NCI-H1048 (cell line): ENCODE results near the gene CEP97.
"Not testable (repeated sequence)": the region's sequence is repeated elsewhere in the genome, so short reads cannot be mapped to it uniquely, and the experiment has no call there.

Experiments used
- DNase-seq: peaks from one replicate; lab custom pipeline; 2025; lab: John Stamatoyannopoulos, UW

CEP97 gene, protein sequence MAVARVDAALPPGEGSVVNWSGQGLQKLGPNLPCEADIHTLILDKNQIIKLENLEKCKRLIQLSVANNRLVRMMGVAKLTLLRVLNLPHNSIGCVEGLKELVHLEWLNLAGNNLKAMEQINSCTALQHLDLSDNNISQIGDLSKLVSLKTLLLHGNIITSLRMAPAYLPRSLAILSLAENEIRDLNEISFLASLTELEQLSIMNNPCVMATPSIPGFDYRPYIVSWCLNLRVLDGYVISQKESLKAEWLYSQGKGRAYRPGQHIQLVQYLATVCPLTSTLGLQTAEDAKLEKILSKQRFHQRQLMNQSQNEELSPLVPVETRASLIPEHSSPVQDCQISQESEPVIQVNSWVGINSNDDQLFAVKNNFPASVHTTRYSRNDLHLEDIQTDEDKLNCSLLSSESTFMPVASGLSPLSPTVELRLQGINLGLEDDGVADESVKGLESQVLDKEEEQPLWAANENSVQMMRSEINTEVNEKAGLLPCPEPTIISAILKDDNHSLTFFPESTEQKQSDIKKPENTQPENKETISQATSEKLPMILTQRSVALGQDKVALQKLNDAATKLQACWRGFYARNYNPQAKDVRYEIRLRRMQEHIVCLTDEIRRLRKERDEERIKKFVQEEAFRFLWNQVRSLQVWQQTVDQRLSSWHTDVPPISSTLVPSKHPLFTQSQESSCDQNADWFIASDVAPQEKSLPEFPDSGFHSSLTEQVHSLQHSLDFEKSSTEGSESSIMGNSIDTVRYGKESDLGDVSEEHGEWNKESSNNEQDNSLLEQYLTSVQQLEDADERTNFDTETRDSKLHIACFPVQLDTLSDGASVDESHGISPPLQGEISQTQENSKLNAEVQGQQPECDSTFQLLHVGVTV

DNA sequence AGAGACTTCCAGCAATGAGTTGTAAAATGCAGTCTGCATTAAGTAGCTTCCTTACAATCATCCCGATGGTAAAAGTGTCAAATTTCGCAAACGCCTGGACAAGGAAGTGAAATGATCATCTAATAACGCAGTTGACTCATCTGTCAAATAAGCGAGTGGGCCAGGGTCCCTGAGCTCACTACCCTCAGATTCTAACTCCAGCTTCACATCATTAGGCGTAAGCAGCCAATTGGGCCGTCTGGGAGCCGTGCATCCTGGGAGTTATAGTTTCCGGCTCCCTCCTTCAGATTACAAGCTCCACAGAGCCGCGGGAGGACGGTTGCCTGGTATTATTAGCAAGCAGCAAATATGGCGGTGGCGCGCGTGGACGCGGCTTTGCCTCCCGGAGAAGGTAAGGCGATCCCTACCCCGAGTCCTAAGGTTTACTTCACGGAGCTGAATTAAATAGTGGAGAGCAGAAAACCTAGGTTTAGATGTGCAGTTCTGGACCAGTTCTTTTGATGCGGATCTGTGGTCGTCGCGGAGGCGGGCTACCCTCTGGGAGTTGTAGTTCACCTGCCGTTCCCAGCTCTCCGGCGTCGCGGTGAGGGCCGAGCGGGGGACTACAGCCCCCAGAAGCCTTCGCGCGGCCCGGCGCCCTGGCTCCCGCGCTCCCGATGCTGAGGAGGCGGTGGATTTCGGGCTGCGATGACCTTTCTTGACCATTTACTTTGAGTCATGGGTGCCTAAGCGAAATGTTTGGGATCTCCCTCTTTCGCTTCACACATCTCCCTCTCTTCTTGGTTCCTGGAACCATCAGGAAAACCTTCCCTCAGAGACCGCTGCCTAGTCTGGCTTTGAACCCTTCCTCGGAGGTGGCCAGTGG lies at the start of gene CEP97:
Gene CEP97 (plus strand): TSS at position 286 of the 865 bp plus-strand sequence. CDS start 63 bp downstream, at position 349.
- peak; percentile 78 for DNase-seq

DNA sequence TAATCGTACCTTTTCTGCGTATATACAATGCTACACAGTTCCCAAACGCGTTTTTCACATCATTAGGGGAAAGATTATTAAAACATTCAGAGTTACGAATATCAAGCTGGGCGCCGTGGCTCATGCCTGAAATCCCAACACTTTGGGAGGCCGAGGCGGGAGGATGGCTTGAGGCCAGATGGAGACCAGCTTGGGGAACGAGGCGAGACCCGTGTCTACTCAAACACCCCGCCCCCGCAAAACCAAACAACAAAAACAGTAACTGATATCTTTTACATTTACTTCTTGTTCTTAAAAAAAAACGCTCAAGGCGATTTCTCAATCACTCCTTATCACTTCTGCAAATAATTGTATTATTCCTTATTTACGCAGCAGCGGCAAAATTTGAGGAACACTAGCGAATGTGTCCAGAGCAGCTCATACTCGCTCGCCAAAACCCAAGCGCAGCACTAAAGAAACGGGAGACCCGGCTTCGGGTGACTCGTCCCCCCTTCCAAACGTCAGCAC lies 48.7 kb upstream of the CEP97 start:
- DNase-seq = no peak

DNA sequence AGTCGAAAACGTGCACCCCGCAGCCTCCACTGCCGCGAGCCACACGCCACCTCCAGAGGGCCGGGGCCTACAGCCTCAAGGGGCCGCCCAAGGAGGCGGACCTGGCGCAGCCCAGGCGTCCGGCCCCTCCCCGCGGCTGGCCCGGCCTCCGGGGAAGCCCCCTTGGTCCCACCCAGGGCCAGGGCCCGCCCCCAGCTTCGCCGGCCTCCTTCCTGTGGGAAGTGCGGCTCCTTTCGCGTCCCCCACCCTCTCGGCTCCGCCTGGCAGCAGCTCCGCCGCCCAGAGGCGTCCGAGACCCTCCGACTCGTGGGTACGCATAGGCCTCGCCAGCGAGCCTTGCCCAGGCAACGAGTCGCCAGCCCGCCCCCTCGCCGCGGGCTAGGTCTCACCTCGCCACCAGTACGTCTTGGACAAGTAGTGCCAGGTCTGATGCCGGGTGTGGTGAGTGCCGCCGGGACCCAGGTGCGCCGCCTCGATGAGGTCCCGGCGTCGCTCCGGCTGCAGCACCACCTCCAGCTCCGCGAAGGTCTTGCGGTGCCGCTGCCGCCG lies 48.1 kb upstream of the CEP97 start:
- DNase-seq = no peak

DNA sequence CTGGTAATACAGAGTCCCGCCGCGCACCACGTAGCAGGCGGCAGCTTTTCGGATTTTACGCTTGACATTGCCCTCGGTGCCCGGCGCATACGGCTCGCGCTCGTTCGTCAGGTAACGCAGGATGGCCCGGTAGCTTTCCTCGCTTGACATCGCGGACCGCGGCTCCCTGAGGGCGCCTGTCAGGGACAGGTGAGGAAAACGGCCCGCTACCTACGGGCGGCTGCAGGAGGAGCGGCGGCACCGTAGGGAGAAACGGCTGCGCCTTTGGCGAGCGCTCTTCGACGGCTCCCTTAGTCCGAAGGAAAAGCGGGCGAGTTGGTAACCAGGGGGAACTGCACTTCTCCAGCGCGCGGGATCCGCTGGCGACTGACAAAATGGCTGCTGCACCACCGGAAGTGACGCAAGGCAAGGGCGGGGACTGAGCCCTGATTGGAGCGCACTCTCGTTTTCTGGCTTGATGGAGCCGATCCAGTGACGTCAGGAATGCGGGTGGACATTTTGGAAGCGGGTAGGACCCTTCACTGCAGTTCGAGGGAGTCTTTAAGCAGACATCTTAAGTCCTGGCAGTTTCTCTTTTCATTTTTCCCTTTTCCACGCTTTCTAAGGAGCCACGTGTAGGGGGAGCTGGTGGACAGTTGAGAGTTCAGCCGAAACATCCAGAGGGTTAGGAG lies 47.5 kb upstream of the CEP97 start, which contains the start of gene ZBTB11:
Gene ZBTB11 (minus strand): TSS at position 368 of the 671 bp plus-strand sequence. CDS start 218 bp downstream, at position 150.
- DNase-seq = no peak

DNA sequence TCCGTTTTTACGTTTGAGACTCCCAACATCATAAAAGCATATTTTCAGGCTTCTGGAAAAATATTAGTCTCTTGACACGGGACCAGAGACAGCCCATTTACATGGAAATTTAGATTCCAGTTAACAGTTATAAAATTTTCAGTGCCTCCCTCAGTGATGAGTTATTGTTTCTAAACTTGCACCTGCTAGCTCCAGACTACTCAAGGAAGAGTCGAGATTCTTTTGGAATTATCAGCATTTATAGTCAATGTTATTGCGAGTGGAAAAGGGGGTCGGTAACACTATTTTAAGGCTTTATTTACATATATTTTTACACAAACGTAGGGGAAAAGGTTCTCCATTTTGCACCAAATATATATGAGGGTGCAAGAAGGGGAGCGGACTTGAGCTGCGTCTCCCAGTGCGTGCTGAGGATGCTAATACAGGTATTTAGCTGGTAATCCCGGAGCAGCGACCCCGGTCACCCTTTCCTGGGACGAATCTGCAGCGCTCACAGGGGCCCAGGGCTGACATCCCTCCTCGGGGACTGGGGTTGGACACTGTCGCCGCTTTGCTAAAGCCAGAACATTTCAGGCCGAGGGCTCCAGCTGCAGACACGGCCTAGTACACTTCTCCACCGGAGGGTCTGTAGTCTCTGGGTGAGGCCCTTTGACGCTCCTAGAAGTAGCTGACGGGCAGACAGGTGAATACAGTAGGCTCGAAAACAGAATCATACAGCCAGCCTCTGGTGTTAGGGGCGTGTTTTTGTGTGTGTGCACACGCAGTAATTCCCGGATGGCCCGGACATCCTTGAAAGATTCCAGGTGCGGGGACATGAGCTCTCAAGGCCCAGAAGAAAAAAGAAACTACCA lies 46.8 kb upstream of the CEP97 start:
- no peak for DNase-seq

DNA sequence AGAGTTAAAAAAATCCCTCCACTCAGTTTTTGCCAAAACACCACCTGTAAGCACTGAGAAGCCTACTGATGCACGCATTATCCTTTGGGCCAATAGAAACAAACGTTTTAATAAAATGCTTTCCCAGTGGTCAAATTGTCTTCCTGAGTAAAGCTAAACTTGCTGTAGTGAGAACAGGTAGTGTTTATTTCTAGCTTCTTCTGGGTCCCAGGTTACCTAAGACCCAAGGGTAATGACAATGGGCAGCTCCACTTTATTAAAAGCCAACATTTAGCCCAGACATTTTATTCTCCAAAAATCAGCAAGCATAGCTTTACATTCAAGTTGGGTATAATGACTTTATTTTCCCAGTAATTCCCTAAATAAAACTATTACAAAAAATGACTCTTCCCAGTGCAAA lies 45.6 kb upstream of the CEP97 start:
- DNase-seq = not testable (repeated sequence)

DNA sequence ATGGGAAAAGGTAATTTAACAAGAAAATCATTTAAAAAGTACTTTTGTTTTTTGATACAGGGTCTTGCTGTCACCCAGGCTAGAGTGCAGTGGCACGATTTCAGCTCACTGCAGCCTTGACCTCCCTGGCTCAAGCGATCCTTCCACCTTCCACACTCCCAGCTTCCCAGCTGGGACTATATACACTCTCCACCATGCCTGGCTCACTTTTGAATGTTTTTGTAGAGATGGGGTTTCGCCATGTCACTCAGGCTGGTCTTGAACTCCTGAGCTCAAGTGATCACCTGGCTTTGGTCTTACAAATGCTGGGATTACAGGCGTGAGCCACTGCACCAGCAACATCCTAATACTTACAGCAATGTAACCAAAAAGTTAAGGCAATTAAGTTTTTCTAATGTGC lies 43.9 kb upstream of the CEP97 start:
- no peak for DNase-seq

DNA sequence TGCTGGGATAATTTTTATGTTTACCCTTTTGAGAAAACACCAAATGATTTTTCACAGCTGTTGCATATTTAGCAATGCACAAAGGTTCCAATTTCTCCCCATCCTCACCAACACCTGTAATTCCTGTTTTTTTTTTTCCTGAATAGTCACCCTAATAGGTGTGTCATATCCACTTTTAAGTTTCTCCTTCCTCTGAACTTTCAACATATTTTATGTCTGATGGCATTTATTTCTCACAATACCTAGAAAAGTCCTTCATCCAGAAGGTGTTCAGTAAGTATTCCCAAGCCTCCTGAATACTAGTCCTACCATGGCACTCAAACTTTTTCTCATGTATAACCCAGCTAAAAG lies 39.4 kb upstream of the CEP97 start:
- no peak for DNase-seq

DNA sequence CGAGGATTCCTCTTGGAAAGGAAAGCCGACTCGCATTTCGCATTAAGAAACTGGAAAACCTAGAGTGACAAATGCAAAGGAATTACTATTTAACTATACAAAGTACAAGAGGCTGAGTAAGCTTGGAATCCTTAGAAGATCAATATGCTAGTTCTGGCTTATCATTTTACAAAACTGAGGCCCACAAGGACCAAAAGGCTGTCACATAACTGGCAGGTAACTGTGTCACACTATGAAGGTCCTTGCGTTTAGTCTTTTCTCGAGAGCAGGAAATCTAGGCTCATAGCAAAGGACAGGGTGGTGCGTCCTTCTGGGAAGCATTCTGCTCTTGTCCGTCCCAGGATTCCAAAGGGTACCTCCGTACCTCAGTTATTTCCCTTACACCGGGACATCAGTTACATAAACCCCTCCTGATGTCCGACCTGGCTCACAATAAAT lies 38.5 kb upstream of the CEP97 start:
- DNase-seq = no peak

DNA sequence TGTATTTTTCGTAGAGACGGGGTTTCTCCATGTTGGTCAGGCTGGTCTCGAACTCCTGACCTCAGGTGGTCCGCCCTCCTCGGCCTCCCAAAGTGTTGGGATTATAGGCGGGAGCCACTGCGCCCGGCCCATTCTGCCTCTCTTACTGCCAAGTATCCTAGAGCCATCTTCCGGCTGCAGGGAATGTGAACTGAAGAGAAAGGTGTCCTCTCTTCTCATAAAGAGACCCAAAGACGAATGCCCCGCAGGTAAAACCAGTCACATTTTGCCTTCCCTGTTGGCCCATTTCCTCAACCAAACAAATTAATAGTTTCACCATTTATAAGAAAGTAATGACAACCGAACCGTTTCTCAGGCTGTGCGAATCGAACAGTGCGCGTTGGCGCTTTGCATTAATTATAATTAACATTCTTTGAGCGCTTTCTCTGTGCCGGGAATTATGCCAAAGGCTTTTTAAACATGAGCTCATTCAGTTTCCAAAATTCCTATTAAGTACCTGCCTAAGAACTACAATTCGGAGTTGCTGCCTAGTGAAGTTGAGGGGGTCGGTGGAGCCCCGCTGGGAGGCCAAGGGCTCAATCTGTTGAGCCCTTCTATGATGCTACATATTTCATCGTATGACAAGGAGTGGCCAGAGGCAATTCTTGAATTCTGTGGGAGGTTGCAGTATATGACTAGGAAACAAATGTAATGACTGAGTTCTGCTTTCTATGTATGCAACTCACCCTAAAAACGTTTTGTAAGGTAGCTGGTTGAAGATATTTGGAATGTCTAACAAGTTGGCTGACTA lies 37.1 kb upstream of the CEP97 start:
- no peak for DNase-seq

DNA sequence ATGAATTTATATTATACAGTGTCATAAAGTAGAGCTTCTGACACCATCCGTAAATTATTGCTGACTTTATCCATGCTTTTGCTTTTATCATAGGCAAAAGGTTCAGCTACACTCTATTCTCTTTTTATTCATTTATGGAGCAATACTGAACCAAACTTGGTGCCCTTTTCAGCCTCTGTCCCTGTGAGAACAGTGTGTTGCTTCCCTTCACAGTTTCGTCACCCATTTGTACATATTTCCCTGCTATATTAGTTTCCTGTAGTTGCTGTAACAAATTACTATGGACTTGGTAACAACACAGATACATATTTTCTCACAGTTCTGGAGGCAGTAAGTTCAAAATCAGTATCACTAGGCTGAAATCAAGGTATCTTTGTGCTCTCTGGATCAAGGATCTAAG lies 35.1 kb upstream of the CEP97 start:
- no peak for DNase-seq

DNA sequence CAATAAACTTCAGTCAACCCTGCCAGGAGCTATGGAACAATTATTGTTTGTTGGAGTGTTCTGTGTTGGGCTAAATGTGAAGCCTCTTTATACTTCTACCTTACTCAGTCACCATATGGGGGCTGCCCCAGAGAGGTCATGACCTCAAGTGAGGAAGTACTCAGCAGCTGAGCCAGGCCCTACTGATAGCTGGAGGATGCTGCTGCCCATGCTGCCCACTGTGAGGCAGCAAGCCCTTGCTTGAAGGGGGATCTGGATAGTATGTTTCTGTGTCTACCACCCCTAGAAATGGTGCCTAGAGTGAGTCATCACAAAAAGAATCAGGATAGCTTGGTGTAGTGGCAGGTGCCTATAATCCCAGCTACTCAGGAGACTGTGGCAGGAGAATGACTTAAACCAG lies 33.4 kb upstream of the CEP97 start:
- no peak for DNase-seq

DNA sequence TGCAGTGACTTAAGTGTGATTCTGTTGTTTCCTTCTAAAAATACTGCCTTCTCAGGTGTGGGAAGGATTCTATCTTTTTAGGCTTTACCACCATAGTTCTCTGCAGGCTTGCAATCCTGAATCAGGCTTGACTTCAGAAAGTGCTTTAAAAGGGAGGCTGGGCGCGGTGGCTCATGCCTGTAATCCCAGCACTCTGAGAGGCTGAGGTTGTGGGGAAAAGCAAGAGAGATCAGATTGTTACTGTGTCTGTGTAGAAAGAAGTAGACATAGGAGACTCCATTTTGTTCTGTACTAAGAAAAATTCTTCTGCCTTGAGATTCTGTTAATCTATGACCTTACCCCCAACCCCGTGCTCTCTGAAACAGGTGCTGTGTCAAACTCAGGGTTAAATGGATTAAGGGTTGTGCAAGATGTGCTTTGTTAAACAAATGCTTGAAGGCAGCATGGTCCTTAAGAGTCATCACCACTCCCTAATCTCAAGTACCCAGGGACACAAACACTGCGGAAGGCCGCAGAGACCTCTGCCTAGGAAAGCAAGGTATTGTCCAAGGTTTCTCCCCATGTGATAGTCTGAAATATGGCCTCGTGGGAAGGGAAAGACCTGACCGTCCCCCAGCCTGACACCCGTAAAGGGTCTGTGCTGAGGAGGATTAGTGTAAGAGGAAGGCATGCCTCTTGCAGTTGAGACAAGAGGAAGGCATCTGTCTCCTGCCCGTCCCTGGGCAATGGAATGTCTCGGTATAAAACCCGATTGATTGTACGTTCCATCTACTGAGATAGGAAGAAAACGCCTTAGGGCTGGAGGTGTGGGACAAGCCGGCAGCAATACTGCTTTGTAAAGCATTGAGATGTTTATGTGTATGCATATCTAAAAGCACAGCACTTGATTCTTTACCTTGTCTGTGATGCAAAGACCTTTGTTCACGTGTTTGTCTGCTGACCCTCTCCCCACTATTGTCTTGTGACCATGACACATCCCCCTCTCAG lies 32.4 kb upstream of the CEP97 start:
- not testable (repeated sequence) for DNase-seq

DNA sequence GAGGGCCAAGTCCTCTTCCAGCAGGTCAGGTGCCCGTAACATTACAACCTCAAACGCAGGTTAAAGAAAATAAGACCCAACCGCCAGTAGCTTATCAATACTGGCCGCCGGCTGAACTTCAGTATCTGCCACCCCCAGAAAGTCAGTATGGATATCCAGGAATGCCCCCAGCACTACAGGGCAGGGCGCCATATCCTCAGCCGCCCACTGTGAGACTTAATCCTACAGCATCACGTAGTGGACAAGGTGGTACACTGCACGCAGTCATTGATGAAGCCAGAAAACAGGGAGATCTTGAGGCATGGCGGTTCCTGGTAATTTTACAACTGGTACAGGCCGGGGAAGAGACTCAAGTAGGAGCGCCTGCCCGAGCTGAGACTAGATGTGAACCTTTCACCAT lies 30.9 kb upstream of the CEP97 start:
- DNase-seq = not testable (repeated sequence)

DNA sequence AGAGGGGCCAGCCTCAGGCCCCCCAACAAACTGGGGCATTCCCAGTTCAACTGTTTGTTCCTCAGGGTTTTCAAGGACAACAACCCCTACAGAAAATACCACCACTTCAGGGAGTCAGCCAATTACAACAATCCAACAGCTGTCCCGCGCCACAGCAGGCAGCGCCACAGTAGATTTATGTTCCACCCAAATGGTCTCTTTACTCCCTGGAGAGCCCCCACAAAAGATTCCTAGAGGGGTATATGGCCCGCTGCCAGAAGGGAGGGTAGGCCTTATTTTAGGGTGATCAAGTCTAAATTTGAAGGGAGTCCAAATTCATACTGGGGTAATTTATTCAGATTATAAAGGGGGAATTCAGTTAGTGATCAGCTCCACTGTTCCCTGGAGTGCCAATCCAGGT lies 29.6 kb upstream of the CEP97 start:
- not testable (repeated sequence) for DNase-seq

DNA sequence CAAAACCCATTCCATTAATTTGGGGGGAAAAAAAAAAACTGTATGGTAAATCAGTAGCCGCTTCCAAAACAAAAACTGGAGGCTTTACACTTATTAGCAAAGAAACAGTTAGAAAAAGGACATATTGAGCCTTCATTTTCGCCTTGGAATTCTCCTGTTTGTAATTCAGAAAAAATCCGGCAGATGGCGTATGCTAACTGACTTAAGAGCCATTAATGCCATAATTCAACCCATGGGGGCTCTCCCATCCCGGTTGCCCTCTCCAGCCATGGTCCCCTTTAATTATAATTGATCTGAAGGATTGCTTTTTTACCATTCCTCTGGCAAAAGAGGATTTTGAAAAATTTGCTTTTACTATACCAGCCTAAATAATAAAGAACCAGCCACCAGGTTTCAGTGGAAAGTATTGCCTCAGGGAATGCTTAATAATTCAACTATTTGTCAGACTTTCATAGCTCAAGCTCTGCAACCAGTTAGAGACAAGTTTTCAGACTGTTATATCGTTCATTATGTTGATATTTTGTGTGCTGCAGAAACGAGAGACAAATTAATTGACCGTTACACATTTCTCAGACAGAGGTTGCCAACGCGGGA lies 28.5 kb upstream of the CEP97 start:
- no peak for DNase-seq
